Activated CD8-positive, alpha-beta T cell treated with anti-CD3 and anti-CD28 coated beads for 36 hours (primary cell): Measurements from ENCODE around the gene DYNC1LI2. TPM values are rescaled to one million over a fixed set of nuclear protein-coding genes. Genes with fewer than 3 reads are reported as not detected.

Source experiments
- ATAC-seq: fragments of 200-7000 bp; cut with Tn5 transposase; one replicate; pipeline ENCODE4 v1.10.0; 2021; ENCODE audit warnings: mild to moderate bottlenecking, moderate library complexity
- CTCF ChIA-PET: fragments of 350-600 bp; sonication (Branson Sonifier 250); formaldehyde crosslinking; loops from one replicate; lab custom pipeline; 2021; ENCODE audit warnings: antibody characterized with exemption; lab: Charles Lee
- POLR2A ChIA-PET: fragments of 350-600 bp; sonication (Branson Sonifier 250); formaldehyde crosslinking; loops from one replicate; lab custom pipeline; 2021; ENCODE audit warnings: antibody characterized with exemption; lab: Charles Lee
- DNase-seq: peaks from one replicate; pipeline ENCODE4 v3.0.0-alpha.2; 2020
- H3K27ac Mint-ChIP-seq: one replicate; pipeline ENCODE4 v1.8.0; 2021; ENCODE audit warnings: mild to moderate bottlenecking, mixed read lengths
- H3K27me3 Mint-ChIP-seq: one replicate; pipeline ENCODE4 v1.8.0; 2021; ENCODE audit warnings: mixed read lengths
- H3K36me3 Mint-ChIP-seq: one replicate; pipeline ENCODE4 v1.8.0; 2021; ENCODE audit warnings: low read depth, mixed read lengths
- H3K4me1 Mint-ChIP-seq: one replicate; pipeline ENCODE4 v1.8.0; 2021; ENCODE audit warnings: low read depth, mixed read lengths
- H3K4me3 Mint-ChIP-seq: one replicate; pipeline ENCODE4 v1.8.0; 2021; ENCODE audit warnings: mild to moderate bottlenecking, moderate library complexity, mixed read lengths
- H3K9me3 Mint-ChIP-seq: one replicate; pipeline ENCODE4 v1.8.0; 2021; ENCODE audit warnings: mixed read lengths
- intact Hi-C: fragments of 100-400 bp; cut with micrococcal nuclease; formaldehyde crosslinking; loops from one replicate; pipeline ENCODE4 v1.10.0; 2022
- total RNA-seq, 2 experiments: library from RNA; stranded (reverse); gene quantifications; one replicate each; pipeline ENCODE4 v1.2.3, GENCODE V29; 2021
- TF ChIP-seq, protein P1 (sequence below): fragments of 200-600 bp; IDR thresholded peaks from one replicate; pipeline ENCODE4 v1.8.0; 2022; ENCODE audit warnings: antibody characterized with exemption, mild to moderate bottlenecking

Gene DYNC1LI2
- total RNA-seq, 2 experiments from 2014 or later = 35.0 to 39.5 TPM

DNA sequence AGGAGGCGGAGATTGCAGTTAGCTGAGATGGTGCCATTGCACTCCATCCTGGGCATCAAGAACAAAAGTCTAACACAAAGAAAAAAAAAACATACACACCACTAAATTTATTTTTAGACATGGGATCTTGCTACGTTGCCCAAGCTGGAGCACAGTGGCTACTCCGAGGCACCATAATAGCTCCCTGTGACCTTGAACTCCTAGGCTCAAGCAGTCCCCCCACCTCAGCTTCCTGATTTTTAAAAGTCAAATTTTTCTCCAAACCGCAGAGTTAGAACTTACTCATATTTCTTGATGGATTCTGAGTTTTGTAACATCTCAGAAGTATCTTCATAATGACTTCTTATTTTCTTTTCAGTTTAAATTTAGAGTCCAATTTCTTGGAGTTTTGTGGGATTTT is 58.3 kb downstream of the DYNC1LI2 start:
- TF ChIP-seq, protein P1, sequence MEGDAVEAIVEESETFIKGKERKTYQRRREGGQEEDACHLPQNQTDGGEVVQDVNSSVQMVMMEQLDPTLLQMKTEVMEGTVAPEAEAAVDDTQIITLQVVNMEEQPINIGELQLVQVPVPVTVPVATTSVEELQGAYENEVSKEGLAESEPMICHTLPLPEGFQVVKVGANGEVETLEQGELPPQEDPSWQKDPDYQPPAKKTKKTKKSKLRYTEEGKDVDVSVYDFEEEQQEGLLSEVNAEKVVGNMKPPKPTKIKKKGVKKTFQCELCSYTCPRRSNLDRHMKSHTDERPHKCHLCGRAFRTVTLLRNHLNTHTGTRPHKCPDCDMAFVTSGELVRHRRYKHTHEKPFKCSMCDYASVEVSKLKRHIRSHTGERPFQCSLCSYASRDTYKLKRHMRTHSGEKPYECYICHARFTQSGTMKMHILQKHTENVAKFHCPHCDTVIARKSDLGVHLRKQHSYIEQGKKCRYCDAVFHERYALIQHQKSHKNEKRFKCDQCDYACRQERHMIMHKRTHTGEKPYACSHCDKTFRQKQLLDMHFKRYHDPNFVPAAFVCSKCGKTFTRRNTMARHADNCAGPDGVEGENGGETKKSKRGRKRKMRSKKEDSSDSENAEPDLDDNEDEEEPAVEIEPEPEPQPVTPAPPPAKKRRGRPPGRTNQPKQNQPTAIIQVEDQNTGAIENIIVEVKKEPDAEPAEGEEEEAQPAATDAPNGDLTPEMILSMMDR = no peak
- ATAC-seq = no peak
- POLR2A ChIA-PET = no interaction called here

DNA sequence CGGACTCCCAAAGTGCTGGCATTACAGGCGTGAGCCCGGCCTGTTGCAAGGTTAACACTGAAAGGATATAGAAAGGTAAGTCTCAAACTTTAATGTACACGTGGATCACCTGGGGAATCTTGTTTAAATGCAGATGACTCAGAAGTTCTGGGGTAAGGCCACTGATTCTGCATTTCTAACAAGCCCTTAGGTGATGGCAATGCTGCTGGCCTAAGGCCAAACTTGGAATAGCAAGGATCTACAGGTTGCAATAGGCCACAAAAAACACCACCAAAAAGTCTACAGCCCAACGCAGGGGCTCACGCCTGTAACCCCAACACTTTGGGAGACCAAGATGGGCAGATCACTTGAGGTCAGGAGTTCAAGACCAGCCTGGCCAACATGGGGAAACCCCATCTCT is 59.1 kb downstream of the DYNC1LI2 start:
- no peak overlapping the region for H3K27ac Mint-ChIP-seq
- DNase-seq (no peak), ATAC-seq (no peak)
- no peak overlapping the region for H3K4me3 Mint-ChIP-seq
- ChIA-PET CTCF (interaction anchor here (1.1 to 3.7 kb wide), 2 partner anchors 25 to 41 kb away, joined by 3 to 16 read pairs; no protein-coding TSS in a partner anchor), POLR2A (no interaction called here)
- peaks cover 10% of the 10 kb centered on the region for H3K4me1 Mint-ChIP-seq
- intact Hi-C loops = no loop called here
- no peaks in the 10 kb centered on the region for H3K36me3 Mint-ChIP-seq
- H3K27me3 Mint-ChIP-seq = peaks cover 6% of the 10 kb centered on the region
- TF ChIP-seq, protein P1 = no peak
- no peaks in the 10 kb centered on the region for H3K9me3 Mint-ChIP-seq

More for the DNA sequence above, 58.3 kb downstream of the DYNC1LI2 start:
- intact Hi-C loops = no loop called here
- Mint-ChIP-seq H3K4me3 (no peak overlapping the region), H3K4me1 (peaks cover 12% of the 10 kb centered on the region), H3K36me3 (no peaks in the 10 kb centered on the region), H3K27ac (no peak overlapping the region), H3K9me3 (no peaks in the 10 kb centered on the region), H3K27me3 (peaks cover 7% of the 10 kb centered on the region)
- no peak for DNase-seq
- CTCF ChIA-PET = interaction anchor here (2.9 to 3.7 kb wide), 2 partner anchors 42 to 137 kb away, joined by 10 to 16 read pairs; partner anchors contain the start of gene NAE1

GRCh38 chr16:66691234-66691633 is 60.2 kb downstream of the DYNC1LI2 start:
- Mint-ChIP-seq H3K4me1 (peaks cover 9% of the 10 kb centered on the region), H3K9me3 (no peaks in the 10 kb centered on the region), H3K4me3 (no peak overlapping the region), H3K36me3 (no peaks in the 10 kb centered on the region), H3K27ac (no peak overlapping the region), H3K27me3 (peaks cover 5% of the 10 kb centered on the region)
- ChIA-PET POLR2A (no interaction called here), CTCF (interaction anchor here (0.9 to 1.4 kb wide), 5 partner anchors 24 to 77 kb away, joined by 3 to 4 read pairs (median 3); no protein-coding TSS in a partner anchor)
- DNase-seq (no peak), ATAC-seq (no peak)
- intact Hi-C loops = no loop called here
- TF ChIP-seq, protein P1 = no peak

DNA sequence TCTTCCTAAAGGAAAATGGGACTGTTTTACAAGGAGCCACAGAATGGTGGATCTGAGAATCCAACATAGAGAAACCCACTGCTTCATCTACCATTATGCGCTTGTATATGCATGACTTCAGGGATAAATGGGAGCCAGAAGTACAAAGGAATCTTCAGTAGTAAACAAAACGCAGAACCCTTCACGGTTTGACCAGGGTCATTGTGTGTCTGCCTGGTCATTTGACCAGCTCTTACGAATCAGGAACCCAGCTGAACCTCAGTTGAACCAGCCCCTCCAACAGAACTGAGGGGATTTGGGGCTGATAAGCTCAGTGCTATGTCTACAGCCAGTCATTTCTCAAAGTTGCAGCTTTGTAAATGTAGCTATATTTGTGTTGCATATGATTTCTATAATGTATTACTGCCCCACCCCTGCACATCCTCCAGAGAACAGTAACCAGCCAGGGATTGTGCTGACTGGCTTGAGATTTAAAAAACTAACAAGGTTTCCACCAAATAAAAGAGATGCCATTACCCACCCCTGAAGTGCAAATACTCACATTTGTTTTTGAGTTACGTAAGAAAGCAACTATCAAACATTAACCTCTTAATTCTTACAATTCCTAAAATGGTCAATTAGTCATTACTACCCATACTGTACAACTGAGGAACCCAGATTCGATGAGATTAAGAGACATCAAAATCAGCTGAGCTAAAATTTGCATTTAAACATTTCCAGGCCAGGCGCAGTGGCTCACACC is 61.1 kb downstream of the DYNC1LI2 start:
- ChIA-PET CTCF (no interaction called here), POLR2A (interaction anchor here (0.9 kb wide), 1 partner anchor 14 kb away, joined by 3 read pairs; no protein-coding TSS in a partner anchor)
- DNase-seq (no peak), ATAC-seq (no peak)
- H3K9me3 Mint-ChIP-seq = no peaks in the 10 kb centered on the region
- H3K27ac Mint-ChIP-seq = no peak overlapping the region
- no peaks in the 10 kb centered on the region for H3K36me3 Mint-ChIP-seq
- intact Hi-C loops = no loop called here
- peaks cover 2% of the 10 kb centered on the region for H3K27me3 Mint-ChIP-seq
- TF ChIP-seq, protein P1 = no peak
- H3K4me3 Mint-ChIP-seq = no peak overlapping the region
- H3K4me1 Mint-ChIP-seq = peaks cover 3% of the 10 kb centered on the region

DNA sequence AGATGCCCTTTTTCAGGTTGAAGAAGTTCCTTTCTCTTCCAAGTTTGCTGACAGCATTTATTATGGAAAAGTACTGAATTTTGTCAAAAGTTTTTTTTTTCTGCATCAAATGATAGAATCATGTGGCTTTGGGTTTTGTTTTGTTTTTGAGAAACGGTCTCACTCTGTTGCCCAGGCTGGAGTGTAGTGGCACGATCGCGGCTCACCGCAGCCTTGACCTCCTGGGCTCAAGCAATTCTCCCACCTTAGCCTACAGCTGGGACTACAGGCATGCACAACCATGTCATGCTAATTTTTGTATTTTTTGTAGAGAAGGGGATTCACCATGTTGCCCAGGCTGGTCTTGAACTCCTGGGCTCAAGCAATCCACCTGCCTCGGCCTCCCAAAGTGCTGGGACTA is 62.1 kb downstream of the DYNC1LI2 start:
- ChIA-PET CTCF (no interaction called here), POLR2A (no interaction called here)
- no peaks in the 10 kb centered on the region for H3K27me3 Mint-ChIP-seq

More for the DNA sequence above, 62.1 kb downstream of the DYNC1LI2 start:
- Mint-ChIP-seq H3K9me3 (no peaks in the 10 kb centered on the region), H3K36me3 (no peaks in the 10 kb centered on the region), H3K4me1 (no peaks in the 10 kb centered on the region), H3K27ac (no peak overlapping the region), H3K4me3 (no peak overlapping the region)
- ATAC-seq = no peak
- intact Hi-C loops = no loop called here
- DNase-seq = no peak
- TF ChIP-seq, protein P1 = no peak
